HepG2 (cell line): ENCODE measurements around the gene S100A8. TPM values are rescaled to one million over a fixed set of nuclear protein-coding genes. Genes with fewer than 3 reads are reported as not detected.

Source experiments
- ATAC-seq: fragments of 200-7000 bp; cut with Tn5 transposase; 3 replicates; pipeline ENCODE4 v1.9.1; 2020; ENCODE audit warnings: mild to moderate bottlenecking, moderate library complexity
- BruUV-seq: library from RNA; stranded (reverse); fragments of 400-500 nt; replicated peaks from 2 replicates; lab custom pipeline; 2021; lab: Mats Ljungman, UMichigan
- CTCF ChIA-PET: fragments of 300-600 bp; formaldehyde crosslinking; extraction: SDS; loops from one replicate; lab custom pipeline; 2021; ENCODE audit warnings: low total read pairs, inconsistent platforms, low intra/inter-chr PET ratio; lab: Yijun Ruan, JAX
- POLR2A ChIA-PET: fragments of 350-600 bp; sonication (Branson Sonifier 250); formaldehyde crosslinking; loops from one replicate; lab custom pipeline; 2020; ENCODE audit warnings: antibody characterized with exemption, inconsistent platforms; lab: Yijun Ruan, JAX
- DNase-seq: peaks from one replicate; pipeline ENCODE4 v3.0.0-alpha.2; 2015; ENCODE audit warnings: low spot score
- FAIRE-seq: peaks from 3 replicates; lab custom pipeline; 2011; peaks lifted over from hg19 to GRCh38; lab: Jason Lieb, UNC
- H2AFZ ChIP-seq: one replicate; pipeline ENCODE4 v1.6.1; 2011; ENCODE audit warnings: low read length, inconsistent platforms
- H3K27ac ChIP-seq: fragments of 300-600 bp; 3 replicates; pipeline ENCODE4 v1.8.0; 2011; ENCODE audit warnings: mixed run types, mild to moderate bottlenecking, mixed read lengths, low read length, inconsistent platforms; ENCODE audit not compliant: insufficient read depth; ENCODE audit errors: extremely low read length
- H3K27me3 ChIP-seq, 2 experiments: fragments of 200-600 bp in 1 of 2; 2 replicates in 1 of 2; 3 replicates in 1 of 2; pipeline versions ENCODE4 v1.6.0 to v1.8.0; 2011; ENCODE audit warnings: low read length in 2 of 2, mild to moderate bottlenecking in 2 of 2, moderate library complexity in 2 of 2, inconsistent platforms in 1 of 2; ENCODE audit not compliant: insufficient read depth in 2 of 2, control insufficient read depth in 1 of 2
- H3K36me3 ChIP-seq, 2 experiments: fragments of 200-600 bp in 1 of 2; replicated peaks in 1 of 2; 2 replicates in 1 of 2; 3 replicates in 1 of 2; pipeline versions ENCODE4 v1.5.1 to v1.8.0; 2011; ENCODE audit warnings: low read length in 2 of 2, inconsistent platforms in 1 of 2; ENCODE audit not compliant: insufficient read depth in 2 of 2, control insufficient read depth in 1 of 2
- H3K4me1 ChIP-seq: 2 replicates; pipeline ENCODE4 v1.5.1; 2012; ENCODE audit warnings: low read length, inconsistent platforms; ENCODE audit not compliant: insufficient read depth
- H3K4me2 ChIP-seq: 2 replicates; pipeline ENCODE4 v1.6.0; 2011; ENCODE audit warnings: low read depth, low read length, inconsistent platforms
- H3K4me3 ChIP-seq, 3 experiments: fragments of 200-600 bp in 1 of 3; sonication (generic), shearing (Covaris generic) in 1 of 3; replicated peaks in 1 of 3; 2 replicates each; pipeline ENCODE4 v1.5.1; 2011 to 2016; ENCODE audit warnings: low read length in 3 of 3, inconsistent platforms in 2 of 3, low read depth in 2 of 3, mild to moderate bottlenecking in 2 of 3, control low read depth in 1 of 3, mixed read lengths in 1 of 3; ENCODE audit not compliant: insufficient read depth in 1 of 3
- H3K79me2 ChIP-seq: one replicate; pipeline ENCODE4 v1.6.1; 2011; ENCODE audit warnings: low read length, inconsistent platforms; ENCODE audit not compliant: insufficient read depth
- H3K9ac ChIP-seq: 2 replicates; pipeline ENCODE4 v1.6.0; 2011; ENCODE audit warnings: mild to moderate bottlenecking, low read depth, low read length, inconsistent platforms; ENCODE audit not compliant: insufficient read depth
- H3K9me3 ChIP-seq: 2 replicates; pipeline ENCODE4 v1.5.1; 2012; ENCODE audit warnings: mild to moderate bottlenecking, low read length
- H4K20me1 ChIP-seq: 2 replicates; pipeline ENCODE4 v1.6.0; 2011; ENCODE audit warnings: inconsistent platforms, mild to moderate bottlenecking, low read length, moderate library complexity; ENCODE audit not compliant: insufficient read depth
- KLF12 ChIP-seq: sonication (generic); formaldehyde crosslinking; IDR thresholded peaks from 2 replicates; pipeline ENCODE4 v1.4.0; 2020; ENCODE audit warnings: missing genetic modification reagents, borderline replicate concordance
- PAX8 ChIP-seq: sonication (generic); formaldehyde crosslinking; IDR thresholded peaks from 2 replicates; pipeline ENCODE4 v1.8.0; 2022; ENCODE audit warnings: mild to moderate bottlenecking, missing genetic modification reagents, borderline replicate concordance
- THAP11 ChIP-seq: IDR thresholded peaks from 2 replicates; pipeline ENCODE4 v1.6.1; 2016; ENCODE audit warnings: missing biosample characterization, missing genetic modification reagents
- ZNF512 ChIP-seq: sonication (generic); formaldehyde crosslinking; IDR thresholded peaks from 2 replicates; pipeline ENCODE4 v1.4.0; 2020; ENCODE audit warnings: mild to moderate bottlenecking, missing genetic modification reagents
- ZNF83 ChIP-seq: sonication (generic); formaldehyde crosslinking; IDR thresholded peaks from 2 replicates; pipeline ENCODE4 v1.4.0; 2020; ENCODE audit warnings: missing genetic modification reagents, mild to moderate bottlenecking, borderline replicate concordance
- WGBS: methylation state at CpG from one replicate; pipeline ENCODE4 v1.1.6; 2017; ENCODE audit warnings: low lambda C conversion rate; 5-methylcytosine and 5-hydroxymethylcytosine counted together
- in situ Hi-C: cut with HindIII; loops from 2 replicates; pipeline ENCODE4 v1.10.0; 2017; ENCODE audit warnings: low pct_unique_long_range_greater_than_20kb; ENCODE audit not compliant: extremely low pct_ligation_motif_present
- intact Hi-C: fragments of 100-400 bp; cut with micrococcal nuclease; formaldehyde crosslinking; loops from one replicate; pipeline ENCODE4 v1.10.0; 2022; ENCODE audit not compliant: unreplicated experiment
- polyA plus RNA-seq, 8 experiments: library from polyadenylated mRNA; depleted of rRNA in 3 of 8; stranded (reverse) in 7 of 8; unstranded in 1 of 8; fragments of >200 nt; fragmentation: Illumina TruSeq in 4 of 8; extraction: Trizol in 4 of 8; gene quantifications; 2 replicates each; pipeline versions ENCODE4 v1.2.1 to v1.2.3, GENCODE V29; 2011 to 2016; ENCODE audit warnings: low read depth in 4 of 8, missing spikeins in 1 of 8, mixed read lengths in 1 of 8; ENCODE audit not compliant: insufficient read depth in 1 of 8
- total RNA-seq, 5 experiments: library from RNA; depleted of rRNA; stranded (reverse); fragments of >200 nt; fragmentation: Illumina TruSeq; extraction: Trizol; gene quantifications; 2 replicates each; pipeline ENCODE4 v1.2.3, GENCODE V29; 2016; ENCODE audit warnings: low read depth in 1 of 5
- TF ChIP-seq, protein P1 (sequence below): sonication (generic); formaldehyde crosslinking; IDR thresholded peaks from 2 replicates; pipeline ENCODE4 v1.4.0; 2020; ENCODE audit warnings: mild to moderate bottlenecking, missing genetic modification reagents
- TF ChIP-seq, protein P2 (sequence below), 2 experiments: sonication (generic) in 1 of 2; formaldehyde crosslinking in 1 of 2; IDR thresholded peaks; 2 replicates each; pipeline versions ENCODE4 v1.5.1 to v1.6.1; 2011 to 2020; ENCODE audit warnings: borderline replicate concordance in 1 of 2, low read depth in 1 of 2, low read length in 1 of 2, mild to moderate bottlenecking in 1 of 2, missing genetic modification reagents in 1 of 2, moderate library complexity in 1 of 2

The S100A8 gene
- total and polyA plus RNA-seq, 2 of the 13 experiments (the other 11 are each of a cell fraction or from before 2014, with no cell fraction given) = not detected

DNA sequence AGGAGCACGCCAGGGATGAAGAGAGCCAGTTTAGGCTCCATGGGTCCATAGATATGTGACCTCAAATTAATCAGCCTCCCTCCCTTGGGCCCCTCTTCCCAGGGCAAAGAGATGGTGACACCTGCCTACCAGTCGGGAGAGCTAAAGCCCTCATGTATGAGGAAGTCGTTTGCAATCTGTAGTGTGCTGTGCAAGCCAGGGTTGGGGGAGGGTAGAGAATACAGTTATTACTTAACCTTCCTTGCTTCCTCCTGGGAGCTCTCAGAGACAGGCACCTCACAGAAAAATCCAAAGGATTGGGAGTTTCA is 46.2 kb downstream of the S100A8 start:
- 0% methylated on average over 3 of the region's 3 CpGs for WGBS
- H4K20me1 ChIP-seq = no peaks in the 10 kb centered on the region
- no peak for FAIRE-seq
- POLR2A ChIA-PET = no interaction called here
- TF ChIP-seq ZNF83 (CRISPR knock-in tag) (no peak), KLF12 (CRISPR knock-in tag) (no peak), THAP11 (CRISPR knock-in tag) (no peak), PAX8 (no peak), ZNF512 (CRISPR knock-in tag) (no peak)
- TF ChIP-seq, protein P1, sequence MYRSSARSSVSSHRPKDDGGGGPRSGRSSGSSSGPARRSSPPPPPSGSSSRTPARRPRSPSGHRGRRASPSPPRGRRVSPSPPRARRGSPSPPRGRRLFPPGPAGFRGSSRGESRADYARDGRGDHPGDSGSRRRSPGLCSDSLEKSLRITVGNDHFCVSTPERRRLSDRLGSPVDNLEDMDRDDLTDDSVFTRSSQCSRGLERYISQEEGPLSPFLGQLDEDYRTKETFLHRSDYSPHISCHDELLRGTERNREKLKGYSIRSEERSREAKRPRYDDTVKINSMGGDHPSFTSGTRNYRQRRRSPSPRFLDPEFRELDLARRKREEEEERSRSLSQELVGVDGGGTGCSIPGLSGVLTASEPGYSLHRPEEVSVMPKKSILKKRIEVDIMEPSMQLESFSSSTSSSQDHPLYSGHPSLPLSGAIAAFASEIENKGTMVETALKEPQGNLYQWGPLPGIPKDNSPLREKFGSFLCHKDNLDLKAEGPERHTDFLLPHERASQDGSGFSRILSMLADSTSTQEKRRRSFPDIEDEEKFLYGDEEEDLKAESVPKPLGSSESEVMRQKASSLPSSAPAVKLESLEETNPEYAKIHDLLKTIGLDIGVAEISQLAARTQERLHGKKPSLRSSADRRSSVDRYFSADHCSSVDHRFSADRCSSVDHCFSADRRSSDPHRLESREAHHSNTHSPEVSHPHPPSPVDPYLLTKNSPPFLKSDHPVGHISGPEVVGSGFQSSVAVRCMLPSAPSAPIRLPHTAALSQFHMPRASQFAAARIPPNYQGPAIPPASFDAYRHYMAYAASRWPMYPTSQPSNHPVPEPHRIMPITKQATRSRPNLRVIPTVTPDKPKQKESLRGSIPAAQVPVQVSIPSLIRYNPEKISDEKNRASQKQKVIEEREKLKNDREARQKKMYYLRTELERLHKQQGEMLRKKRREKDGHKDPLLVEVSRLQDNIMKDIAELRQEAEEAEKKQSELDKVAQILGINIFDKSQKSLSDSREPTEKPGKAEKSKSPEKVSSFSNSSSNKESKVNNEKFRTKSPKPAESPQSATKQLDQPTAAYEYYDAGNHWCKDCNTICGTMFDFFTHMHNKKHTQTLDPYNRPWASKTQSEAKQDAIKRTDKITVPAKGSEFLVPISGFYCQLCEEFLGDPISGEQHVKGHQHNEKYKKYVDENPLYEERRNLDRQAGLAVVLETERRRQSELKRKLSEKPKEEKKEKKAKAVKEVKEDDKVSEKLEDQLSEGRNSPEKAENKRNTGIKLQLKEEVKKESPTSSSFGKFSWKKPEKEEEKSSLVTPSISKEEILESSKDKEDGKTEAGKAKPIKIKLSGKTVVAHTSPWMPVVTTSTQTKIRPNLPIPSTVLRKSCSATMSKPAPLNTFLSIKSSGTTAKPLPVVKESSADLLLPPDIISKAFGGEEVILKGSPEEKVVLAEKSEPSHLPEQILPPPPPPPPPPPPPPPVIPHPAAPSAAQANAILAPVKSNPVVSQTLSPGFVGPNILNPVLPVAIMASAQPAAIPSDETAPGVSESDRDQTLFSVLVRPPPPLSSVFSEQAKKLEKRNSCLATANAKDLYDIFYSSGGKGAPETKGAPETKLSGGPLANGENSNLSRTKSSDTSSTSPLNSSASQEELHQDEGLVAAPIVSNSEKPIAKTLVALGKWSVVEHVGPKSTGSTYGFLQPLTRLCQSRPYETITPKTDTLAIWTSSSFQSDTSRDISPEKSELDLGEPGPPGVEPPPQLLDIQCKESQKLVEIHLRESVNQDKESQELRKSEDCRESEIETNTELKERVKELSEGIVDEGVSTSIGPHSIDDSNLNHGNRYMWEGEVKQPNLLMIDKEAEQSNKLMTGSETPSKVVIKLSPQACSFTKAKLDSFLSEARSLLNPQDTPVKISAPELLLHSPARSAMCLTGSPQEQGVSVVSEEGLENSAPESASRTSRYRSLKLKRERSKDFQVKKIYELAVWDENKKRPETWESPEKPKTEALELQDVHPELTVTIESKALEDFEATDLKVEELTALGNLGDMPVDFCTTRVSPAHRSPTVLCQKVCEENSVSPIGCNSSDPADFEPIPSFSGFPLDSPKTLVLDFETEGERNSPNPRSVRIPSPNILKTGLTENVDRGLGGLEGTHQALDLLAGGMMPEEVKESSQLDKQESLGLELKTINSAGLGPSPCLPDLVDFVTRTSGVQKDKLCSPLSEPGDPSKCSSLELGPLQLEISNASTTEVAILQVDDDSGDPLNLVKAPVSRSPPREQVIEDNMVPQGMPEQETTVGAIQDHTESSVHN (CRISPR knock-in tag) = no peak
- TF ChIP-seq, protein P2, sequence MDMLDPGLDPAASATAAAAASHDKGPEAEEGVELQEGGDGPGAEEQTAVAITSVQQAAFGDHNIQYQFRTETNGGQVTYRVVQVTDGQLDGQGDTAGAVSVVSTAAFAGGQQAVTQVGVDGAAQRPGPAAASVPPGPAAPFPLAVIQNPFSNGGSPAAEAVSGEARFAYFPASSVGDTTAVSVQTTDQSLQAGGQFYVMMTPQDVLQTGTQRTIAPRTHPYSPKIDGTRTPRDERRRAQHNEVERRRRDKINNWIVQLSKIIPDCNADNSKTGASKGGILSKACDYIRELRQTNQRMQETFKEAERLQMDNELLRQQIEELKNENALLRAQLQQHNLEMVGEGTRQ (IDR thresholded peaks at IDR 0.05; ENCODE audit: low read depth, low read length) = no peak
- TF ChIP-seq, protein P2 (CRISPR knock-in tag; IDR thresholded peaks at IDR 0.05; ENCODE audit: borderline replicate concordance) = no peak
- TF ChIP-seq, all 625 proteins: peak for 0
- H2AFZ ChIP-seq = no peak overlapping the region
- H3K27ac ChIP-seq = no peak overlapping the region
- H3K4me1 ChIP-seq = no peaks in the 10 kb centered on the region
- peaks cover 2 to 6% of the 10 kb centered on the region in 2 experiments; a peak in 2 of 5 replicates for H3K27me3 ChIP-seq
- H3K4me3 ChIP-seq = no peak overlapping the region
- CTCF ChIA-PET = no interaction called here
- no peaks in the 10 kb centered on the region for H3K79me2 ChIP-seq
- no peak overlapping the region for H3K9ac ChIP-seq
- no TSS peak for BruUV-seq
- H3K36me3 ChIP-seq = no peaks in the 10 kb centered on the region
- DNase-seq (no peak), ATAC-seq (no peak)
- intact Hi-C loops (no loop called here), in situ Hi-C loops (loop anchor here (5.0 kb wide), 1 partner anchor 153 kb away; no protein-coding TSS in a partner anchor)
- H3K4me2 ChIP-seq = no peak overlapping the region
- no peaks in the 10 kb centered on the region for H3K9me3 ChIP-seq
